VCaP (cell line): ENCODE measurements around the gene R3HDM2.
"Not testable (repeated sequence)": the region's sequence is repeated elsewhere in the genome, so short reads cannot be mapped to it uniquely, and the experiment has no call there.

Experiments used
- H3K27ac ChIP-seq: fragments of 450-650 bp; 2 replicates; pipeline ENCODE4 v1.5.1; 2017
- TF ChIP-seq, protein P1 (sequence below): fragments of 450-650 bp; conservative IDR thresholded peaks from 2 replicates; pipeline ENCODE4 v1.5.1; 2017; ENCODE audit warnings: mild to moderate bottlenecking, moderate library complexity

Gene R3HDM2

GRCh38 chr12:57330992-57331391 is 99.9 kb downstream of the R3HDM2 start:
- no peak overlapping the region for H3K27ac ChIP-seq
- TF ChIP-seq, protein P1, sequence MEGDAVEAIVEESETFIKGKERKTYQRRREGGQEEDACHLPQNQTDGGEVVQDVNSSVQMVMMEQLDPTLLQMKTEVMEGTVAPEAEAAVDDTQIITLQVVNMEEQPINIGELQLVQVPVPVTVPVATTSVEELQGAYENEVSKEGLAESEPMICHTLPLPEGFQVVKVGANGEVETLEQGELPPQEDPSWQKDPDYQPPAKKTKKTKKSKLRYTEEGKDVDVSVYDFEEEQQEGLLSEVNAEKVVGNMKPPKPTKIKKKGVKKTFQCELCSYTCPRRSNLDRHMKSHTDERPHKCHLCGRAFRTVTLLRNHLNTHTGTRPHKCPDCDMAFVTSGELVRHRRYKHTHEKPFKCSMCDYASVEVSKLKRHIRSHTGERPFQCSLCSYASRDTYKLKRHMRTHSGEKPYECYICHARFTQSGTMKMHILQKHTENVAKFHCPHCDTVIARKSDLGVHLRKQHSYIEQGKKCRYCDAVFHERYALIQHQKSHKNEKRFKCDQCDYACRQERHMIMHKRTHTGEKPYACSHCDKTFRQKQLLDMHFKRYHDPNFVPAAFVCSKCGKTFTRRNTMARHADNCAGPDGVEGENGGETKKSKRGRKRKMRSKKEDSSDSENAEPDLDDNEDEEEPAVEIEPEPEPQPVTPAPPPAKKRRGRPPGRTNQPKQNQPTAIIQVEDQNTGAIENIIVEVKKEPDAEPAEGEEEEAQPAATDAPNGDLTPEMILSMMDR, result no peak

DNA sequence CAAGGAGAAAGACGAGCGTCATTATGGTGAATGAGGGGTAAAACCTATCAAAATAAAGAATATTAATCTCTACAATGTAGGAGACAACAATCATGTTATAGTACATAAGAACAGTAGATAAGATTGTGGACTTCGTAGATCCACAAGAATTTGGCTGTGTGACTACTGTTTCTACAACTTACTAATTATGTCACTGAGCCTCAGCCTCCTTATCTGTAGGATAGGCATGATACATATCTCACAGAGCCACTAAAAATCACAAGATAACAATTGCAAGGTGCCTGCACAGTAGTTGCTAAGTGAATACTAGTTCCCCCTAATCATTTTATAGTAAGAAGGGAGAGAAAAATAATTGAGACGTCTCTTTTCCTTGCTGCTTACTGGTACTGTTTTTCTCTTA is 101.6 kb downstream of the R3HDM2 start:
- no peak overlapping the region for H3K27ac ChIP-seq
- TF ChIP-seq, protein P1, result no peak

DNA sequence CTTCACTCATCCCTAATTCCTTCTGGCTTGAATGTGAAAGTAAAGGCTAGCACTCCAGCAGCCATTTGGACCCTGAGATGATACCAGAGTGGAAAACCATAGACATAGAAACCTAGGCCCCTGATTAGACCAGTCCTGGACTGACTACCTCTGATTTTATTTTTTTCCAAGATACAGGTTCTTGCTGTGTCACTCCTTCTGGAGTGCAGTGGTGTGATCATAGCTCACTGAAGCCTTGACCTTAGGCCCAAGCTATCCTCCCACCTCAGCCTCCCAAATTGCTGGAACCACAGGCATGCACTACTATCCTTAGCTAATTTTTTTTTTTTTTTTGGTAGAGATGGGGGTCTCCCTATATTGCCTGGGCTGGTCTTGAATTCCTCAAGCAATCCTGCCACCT is 105.4 kb downstream of the R3HDM2 start:
- TF ChIP-seq, protein P1, result no peak
- H3K27ac ChIP-seq, result 0 out of 2 replicates have a peak overlapping the region, but pooled peaks have one; percentile 77

- peak overlapping the region; percentile 77 for H3K27ac ChIP-seq
- TF ChIP-seq, protein P1, result no peak
Observed at GRCh38 chr12:57323416-57323815, 107.4 kb downstream of the R3HDM2 start.

DNA sequence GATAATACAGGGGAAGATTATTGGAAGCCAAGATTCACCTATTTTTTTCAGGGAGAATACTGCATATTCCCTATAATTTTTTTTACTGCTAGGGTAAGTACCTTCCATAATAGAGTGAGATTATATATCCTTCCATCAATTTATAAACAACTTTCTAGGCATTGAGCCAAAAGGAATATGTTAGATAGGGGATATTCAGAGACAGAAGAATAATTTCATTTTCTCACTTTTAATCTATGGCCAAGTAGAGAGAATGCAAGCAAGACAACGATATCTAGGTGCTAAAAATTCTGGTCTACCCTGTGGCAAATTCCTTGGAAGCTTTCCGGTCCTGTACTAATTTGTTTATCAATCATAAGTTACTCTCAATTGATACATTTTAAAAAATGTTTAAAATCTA is 110.2 kb downstream of the R3HDM2 start:
- TF ChIP-seq, protein P1, result no peak
- 0 out of 2 replicates have a peak overlapping the region, but pooled peaks have one; percentile 3 for H3K27ac ChIP-seq

DNA sequence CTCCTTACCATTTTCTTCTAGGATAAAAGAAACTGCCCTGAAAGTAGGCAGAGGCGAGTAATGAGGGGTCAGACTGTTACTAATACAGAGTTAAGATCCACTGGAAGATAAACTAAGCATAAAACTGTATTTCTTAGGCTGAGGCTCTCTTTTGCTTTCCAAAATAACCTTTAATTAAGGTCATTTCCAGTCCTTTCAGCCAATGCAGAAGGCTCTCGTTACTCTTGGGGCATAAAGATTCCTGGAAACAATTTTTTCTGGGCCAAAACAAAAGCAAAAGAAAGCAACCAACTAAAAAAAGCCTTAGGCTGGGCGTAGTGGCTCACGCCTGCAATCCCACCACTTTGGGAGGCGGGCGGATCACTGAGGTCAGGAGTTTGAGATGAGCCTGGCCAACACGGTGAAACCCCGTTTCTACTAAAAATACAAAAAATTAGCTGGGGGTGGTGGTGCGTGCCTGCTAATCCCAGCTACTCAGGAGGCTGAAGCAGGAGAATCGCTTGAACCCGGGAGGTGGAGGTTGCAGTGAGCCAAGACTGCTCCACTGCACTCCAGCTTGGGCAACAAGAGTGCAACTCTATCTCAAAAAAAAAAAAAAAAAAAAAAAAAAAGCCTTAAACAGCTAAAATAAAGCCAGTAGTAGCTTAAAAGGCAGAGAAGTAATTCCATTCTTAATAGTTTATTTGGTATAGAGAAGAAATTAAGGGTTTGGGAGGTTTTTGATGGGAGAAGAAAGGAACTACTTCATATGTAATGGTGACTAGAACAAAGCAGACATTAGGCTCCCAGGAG is 111.0 kb downstream of the R3HDM2 start:
- TF ChIP-seq, protein P1, result no peak
- 0 out of 2 replicates have a peak overlapping the region, but pooled peaks have one; percentile 3 for H3K27ac ChIP-seq

DNA sequence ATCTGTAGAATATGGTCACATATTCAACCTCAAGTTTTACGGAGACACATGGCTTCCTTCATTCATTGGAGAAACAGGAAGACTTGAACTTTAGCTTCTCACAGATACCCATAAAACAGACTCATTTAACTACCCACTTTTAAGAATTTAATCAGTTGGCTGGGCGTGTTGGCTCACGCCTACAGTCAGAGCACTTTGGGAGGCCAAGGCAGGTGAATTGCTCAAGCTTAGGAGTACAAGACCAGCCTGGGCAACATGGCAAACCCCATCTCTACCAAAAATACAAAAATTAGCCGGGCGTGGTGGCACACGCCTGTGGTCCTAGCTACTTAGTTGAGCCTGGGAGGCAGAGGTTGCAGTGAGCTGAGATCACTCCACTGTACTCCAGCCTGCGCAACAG is 115.2 kb downstream of the R3HDM2 start:
- TF ChIP-seq, protein P1, result no peak
- H3K27ac ChIP-seq, result peak overlapping the region; percentile 27; the same call in 1 of the 2 replicates

- H3K27ac ChIP-seq, result not testable (repeated sequence)
Observed at GRCh38 chr12:57312287-57312686, 118.6 kb downstream of the R3HDM2 start.
